GM21390 (cell line): ENCODE measurements around the gene ZNF655.
"Not testable (repeated sequence)": the region's sequence is repeated elsewhere in the genome, so short reads cannot be mapped to it uniquely, and the experiment has no call there.

Experiments used
- ATAC-seq: cut with Tn5 transposase; IDR thresholded peaks from one replicate; pipeline ENCODE4 v1.9.1; 2021; ENCODE audit not compliant: unreplicated experiment

Gene ZNF655

DNA sequence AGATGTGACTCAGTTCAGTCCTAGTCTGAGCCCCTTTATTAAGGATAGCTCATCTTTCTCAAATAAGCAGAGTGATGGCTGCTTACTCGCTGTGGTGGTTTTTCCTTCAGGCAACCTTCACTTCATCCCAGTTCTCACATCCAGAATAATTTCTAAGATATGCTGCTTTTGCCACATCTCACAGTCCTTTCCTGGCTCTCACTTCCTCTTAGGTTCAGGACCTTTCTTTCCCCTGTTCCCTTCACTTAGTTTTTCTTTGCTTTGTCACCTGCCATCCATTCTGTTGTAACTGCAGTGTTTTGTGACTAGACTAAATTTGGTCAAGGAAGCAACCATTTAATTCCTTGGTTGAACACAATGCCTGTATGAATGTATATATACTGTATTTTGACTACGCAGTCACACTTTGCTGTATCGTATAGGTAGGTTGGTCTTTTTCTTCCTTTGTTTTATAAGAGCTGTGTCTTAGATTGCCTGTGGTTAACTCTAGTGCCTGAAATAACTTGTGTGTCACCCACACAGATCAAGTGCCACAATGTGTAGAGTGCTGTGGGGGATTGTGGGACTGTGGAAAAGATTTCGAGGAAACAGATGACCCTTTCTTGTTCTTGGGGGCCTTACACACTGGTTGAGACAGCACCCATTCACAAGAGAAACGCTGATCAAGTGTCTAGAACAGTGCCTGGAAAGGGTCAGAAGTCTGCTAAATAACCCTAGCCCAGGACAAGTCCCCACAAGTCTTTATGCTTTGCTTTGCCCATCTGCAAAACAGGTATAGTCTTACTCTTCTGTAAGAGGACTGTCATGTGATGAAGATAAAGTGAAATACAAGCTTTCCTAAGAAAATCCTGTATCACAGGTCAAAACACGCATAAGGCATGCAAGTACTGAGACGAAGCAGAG, 2.6 kb downstream of the ZNF655 start:
- ATAC-seq: no peak

DNA sequence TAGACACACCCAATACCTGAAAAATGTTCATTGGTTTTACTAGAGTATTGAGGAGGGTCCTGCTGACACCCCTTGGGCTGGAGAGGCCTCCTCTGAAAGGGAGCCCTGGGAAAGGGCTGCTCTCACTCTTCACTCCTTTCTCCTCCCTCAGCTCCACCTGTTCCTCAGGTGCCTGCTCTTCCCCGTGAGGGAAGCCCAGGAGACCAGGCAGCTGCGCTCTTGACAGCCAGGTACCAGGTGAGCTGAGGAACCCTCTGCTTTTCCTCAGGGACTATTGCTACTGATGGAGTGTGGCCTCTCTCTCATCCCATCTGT, 3.3 kb downstream of the ZNF655 start:
- ATAC-seq: no peak

DNA sequence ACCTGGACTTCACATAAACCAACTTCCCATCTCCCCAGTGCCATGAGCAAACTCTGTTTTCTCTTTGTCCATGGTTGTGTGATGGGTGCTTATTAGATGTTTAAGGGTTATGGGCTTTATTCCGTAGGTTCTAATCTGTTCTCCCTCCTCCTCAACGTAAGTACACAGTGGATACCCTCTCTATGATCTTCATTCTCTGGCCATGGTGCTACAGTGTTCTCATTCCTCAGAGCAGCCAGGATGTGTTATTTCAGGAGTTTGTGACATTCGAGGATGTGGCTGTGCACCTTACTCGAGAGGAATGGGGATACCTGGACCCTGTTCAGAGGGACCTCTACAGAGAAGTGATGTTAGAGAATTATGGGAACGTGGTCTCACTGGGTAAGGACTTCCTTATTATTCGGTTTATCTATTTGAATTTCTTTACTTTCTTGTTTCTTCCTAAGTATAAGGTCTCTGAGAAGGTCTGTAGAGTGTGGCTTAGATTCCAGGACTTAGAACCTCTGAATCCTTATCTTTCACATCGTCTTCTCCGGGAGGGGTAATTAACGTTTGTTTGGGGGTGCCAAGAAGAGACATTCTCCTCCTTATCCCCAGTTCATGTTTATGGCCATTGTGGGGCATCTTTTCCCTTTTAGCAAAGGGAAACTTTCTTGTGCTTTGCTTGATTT, 3.8 kb downstream of the ZNF655 start:
- no peak for ATAC-seq

GRCh38 chr7:99562832-99563231, 4.4 kb downstream of the ZNF655 start:
- ATAC-seq: no peak

DNA sequence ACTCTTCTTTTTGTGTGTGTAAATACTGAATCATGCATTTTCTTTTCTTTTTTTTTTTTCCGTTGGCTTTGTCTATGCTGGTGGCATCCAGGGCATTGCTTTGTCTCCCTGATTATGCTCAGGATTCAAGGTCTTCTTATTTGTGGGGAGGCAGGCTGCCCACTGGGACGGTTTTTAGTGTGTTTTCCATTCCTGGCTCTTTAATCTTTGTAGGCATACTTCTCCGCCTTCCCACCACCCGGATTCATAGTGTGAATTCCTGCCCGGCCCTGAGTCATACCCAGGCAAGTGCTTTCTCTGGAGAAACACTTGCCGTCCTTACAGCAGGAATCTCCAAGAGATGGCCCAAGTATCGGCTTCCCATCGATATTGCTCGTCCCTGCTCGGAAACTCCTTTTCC, 5.2 kb downstream of the ZNF655 start:
- ATAC-seq: no peak

DNA sequence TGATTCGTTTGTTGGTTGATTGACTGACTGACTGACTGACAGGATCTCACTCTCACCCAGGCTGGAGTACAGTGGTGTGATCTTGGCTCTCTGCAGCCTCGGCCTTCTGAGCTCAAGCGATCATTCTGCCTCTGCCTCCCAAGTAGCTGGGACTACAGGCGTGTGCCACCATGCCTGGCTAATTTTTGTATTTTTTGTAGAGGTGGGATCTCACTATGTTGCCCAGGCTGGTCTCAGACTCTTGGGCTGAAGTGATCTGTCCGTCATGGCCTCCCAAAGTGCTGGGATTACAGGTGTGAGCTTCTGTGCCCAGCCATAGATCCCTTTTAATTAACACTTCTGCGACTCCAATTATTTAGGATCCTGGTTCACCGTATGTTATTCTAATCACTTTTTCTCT, 10.3 kb downstream of the ZNF655 start:
- not testable (repeated sequence) for ATAC-seq

DNA sequence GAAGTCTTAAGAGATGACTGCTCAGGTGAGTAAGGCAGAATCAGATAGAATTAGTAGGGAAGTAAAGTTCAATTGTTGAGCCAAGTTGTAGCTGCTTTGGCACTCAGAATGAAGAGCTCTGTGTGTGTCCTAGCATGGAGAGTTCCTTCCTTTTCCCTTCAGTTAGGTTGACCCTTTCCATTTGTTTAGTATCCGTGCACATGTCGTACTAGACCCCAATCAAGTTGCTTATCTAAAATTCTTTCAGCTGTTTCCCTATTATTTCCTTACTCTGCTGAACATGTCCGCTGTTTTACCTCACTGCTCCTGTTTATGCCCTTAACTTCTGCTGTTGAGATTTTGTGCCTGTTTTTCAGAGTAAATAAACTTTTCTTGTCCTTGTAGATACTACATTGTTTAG, 13.3 kb downstream of the ZNF655 start:
- no peak for ATAC-seq

DNA sequence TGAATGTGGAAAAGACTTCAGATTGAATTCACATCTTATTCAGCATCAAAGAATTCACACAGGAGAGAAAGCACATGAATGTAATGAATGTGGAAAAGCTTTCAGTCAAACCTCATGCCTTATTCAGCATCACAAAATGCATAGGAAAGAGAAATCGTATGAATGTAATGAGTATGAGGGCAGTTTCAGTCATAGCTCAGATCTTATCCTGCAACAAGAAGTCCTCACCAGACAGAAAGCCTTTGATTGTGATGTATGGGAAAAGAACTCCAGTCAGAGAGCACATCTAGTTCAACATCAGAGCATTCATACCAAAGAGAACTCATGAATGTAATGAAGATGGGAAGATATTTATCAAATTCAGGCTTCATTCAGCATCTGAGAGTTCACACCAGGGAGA, 14.8 kb downstream of the ZNF655 start:
- ATAC-seq: no peak

- no peak for ATAC-seq
Observed at GRCh38 chr7:99576251-99576650, 17.8 kb downstream of the ZNF655 start.

DNA sequence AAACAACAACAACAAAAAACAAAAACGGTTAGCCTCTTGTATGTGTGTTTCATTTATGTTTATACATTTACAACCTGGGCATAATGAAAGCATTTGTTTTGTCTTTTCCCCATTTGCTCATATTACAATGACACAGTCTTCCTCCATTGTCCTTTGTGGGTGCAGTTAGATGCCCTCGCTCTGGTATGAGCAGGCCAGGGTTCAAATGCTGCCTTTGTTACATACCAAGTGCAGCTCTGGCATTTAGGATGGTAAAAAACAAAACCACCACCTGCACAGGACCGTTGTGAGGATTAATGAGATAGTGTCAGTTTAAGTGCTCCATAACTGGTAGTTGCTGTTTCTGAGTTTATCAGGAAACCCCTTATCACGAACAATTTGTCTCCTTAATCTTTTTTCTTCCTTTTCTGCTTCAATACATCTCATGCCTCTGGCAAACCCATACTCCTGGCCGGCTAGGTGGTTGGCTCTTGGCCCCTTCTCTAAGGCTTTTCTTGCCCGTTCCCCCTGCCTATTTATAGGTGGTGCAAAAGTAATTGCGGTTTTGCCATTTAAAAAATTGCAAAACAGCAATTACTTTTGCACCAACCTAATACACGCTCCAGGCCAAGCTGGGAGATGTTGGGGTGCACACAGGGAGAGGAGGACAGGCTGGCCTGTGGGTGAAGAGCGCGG, 21.0 kb downstream of the ZNF655 start:
- no peak for ATAC-seq

- ATAC-seq: no peak
Observed at GRCh38 chr7:99579956-99580777, 21.7 kb downstream of the ZNF655 start.

DNA sequence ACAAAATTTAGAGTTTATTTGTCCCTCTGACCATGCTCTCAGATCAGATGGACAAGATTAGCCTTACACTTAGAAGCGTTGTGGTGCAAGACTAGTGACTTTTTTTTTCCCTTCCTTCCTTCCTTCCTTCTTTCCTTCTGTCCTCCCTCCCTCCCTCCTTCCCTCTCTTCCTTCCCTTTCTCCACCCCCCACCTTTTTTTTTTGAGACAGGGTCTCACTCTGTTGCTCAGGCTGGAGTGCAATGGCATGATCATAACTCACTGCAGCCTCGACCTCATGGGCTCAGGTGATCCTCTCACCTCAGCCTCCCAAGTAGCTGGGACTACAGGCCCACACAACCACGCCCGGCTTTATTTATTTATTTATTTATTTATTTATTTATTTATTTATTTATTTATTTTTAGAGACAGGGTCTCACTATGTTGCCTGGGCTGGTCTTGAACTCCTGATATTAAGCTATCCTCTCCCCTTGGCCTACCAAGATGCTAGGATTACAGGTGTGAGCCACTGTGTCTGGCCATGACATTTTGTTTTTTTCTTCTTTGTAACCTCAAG, 22.4 kb downstream of the ZNF655 start:
- not testable (repeated sequence) for ATAC-seq

DNA sequence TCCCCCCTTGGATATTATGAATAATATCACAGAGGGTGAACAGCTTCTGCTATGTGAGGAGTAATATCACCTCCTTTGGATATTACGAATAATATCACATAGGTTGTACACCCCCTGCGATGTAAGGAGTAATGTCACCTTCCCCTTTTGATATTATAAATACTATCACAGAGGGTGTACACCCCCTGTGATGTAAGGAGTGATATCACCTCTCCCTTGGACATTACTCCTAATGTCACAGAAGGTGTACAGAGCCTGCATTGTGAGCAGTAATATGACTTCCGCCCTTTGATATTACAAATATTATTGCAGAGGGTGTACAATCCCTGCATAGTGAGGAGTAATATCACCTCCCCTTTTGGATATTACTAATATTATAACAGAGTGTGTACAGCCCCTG, 30.4 kb downstream of the ZNF655 start:
- ATAC-seq: no peak

DNA sequence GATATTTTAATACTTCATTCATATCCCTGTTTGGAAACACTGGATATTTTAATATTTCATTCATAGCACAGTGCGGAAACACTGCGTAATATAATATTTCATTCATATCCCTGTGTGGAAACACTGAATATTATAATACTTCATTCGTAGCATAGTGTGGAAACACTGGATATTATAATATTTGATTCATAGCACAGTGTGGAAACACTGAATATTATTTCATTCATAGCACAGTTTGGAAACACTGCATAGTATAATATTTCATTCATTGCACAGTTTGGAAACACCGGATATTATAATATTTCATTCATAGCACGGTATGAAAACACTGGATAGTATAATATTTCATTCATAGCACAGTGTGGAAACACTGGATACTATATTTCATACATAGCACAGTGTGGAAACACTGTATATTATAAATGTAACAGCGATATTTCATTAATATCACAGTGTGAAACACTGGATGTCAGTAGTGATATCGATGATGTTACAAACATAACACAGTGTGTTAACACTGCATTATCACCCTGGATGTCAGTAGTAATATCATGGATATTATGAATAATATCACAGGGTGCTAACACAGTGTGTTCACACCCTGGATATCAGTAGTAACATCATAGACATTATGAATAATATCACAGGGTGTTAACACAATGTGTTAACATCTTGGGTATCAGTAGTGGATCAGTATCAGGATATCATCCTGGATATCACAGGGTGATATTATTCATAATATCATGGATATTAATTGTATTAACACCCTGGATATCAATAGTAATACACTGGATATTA, 36.7 kb downstream of the ZNF655 start:
- ATAC-seq: no peak

GRCh38 chr7:99596408-99596955, 38.0 kb downstream of the ZNF655 start:
- no peak for ATAC-seq

DNA sequence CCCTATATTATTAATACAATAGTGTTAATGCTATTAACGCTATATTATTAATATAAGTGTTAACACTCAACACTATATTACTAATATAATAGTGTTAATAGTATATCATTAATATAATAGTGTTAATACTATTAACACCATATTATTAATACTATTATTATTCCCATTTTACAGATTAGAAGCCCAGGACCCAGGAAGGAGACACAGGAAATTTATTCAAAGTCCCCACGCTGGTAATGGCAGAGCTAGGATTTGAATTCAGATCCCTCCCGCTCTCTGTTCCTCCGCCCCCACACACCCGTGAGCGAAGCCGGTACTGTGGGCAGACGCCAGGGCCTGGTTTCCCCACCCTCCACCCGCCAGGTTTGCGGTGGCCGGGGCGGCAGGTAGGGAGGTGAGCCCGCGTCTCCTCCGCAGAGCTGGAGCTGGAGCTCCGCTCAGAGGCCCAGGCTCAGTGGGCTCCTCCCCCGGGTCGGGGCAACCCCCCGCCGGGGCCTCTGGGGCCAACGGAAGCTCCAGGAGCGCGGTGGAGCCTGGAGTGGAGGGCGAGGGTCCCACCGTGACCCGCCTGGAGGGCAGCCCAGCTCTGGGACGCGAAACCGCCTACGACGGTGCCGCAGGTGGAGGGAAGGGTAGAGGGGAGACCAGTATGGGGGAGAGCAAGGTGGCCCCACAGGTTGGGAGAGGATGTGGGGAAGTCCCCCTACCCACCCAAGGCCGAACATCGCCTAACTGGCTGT, 39.5 kb downstream of the ZNF655 start, which contains the start of gene TMEM225B:
TMEM225B (plus strand) TSS at position 506 of the 740 bp plus-strand sequence. CDS start 6,122 bp downstream, outside the sequence.
- ATAC-seq: no peak

- ATAC-seq: no peak
Observed at GRCh38 chr7:99599836-99600235, 41.4 kb downstream of the ZNF655 start.

GRCh38 chr7:99601656-99602310, 43.3 kb downstream of the ZNF655 start:
- no peak for ATAC-seq
